Measurements from ENCODE around the gene MYO7B.

- TF ChIP-seq POLR2AphosphoS5 (IDR thresholded peaks at IDR 0.05; ENCODE audit: borderline replicate concordance, low read depth, low read length), result no peak
- no peak for TF ChIP-seq EZH2 (IDR thresholded peaks at IDR 0.05)
Observed at GRCh38 chr2:127652786-127653357, 117.4 kb downstream of the MYO7B start.

Measured in SK-N-MC (cell line).